Activated naive CD4-positive, alpha-beta T cell treated with anti-CD3 and anti-CD28 coated beads, Interleukin-2, amount 50 U/mL, for 72 hours (primary cell): ENCODE results near the gene FRS3. TPM values are rescaled to one million over a fixed set of nuclear protein-coding genes. Genes with fewer than 3 reads are reported as not detected.

Experiments used
- ATAC-seq, 2 donors: fragments of 150-1000 bp; cut with Tn5 transposase; 2 replicates each; pipeline ENCODE4 v1.10.0; 2021; ENCODE audit warnings: mild to moderate bottlenecking in 2 of 2, moderate library complexity in 2 of 2
- DNase-seq, 2 donors: peaks; one replicate each; pipeline ENCODE4 v3.0.0; 2021 to 2022; ENCODE audit warnings: low spot score in 2 of 2
- H3K27ac Mint-ChIP-seq, 2 donors: one replicate each; pipeline ENCODE4 v1.8.0; 2022; ENCODE audit warnings: mild to moderate bottlenecking in 2 of 2, mixed read lengths in 2 of 2
- H3K36me3 Mint-ChIP-seq, 2 donors: one replicate each; pipeline ENCODE4 v1.8.0; 2022; ENCODE audit warnings: mixed read lengths in 2 of 2
- H3K9me3 Mint-ChIP-seq, 2 donors: one replicate each; pipeline ENCODE4 v1.8.0; 2022; ENCODE audit warnings: mixed read lengths in 2 of 2
- total RNA-seq, 2 donors: library from RNA; stranded (reverse); gene quantifications; one replicate each; pipeline ENCODE4 v1.2.3, GENCODE V29; 2022

FRS3 gene
- total RNA-seq, 2 donors from 2014 or later = 3.1 to 5.2 TPM

DNA sequence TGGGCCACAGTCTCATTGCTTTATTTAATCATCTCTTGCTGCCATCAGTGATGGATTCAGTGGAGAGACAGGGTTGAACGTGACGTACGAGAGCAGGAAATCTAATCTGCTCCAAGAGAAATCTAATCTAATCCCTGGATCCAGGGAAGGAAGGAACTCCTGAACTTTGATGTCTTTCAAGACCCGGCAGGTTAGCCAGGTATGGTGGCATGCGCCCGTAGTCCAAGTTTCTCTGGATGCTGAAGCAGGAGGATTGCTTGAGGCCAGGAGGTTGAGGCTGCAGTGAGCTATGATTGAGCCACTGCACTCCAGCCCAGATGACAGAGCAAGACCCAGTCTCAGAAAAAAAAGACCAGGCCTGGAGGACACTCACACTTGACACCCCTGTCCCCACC lies 21.1 kb downstream of the FRS3 start:
- ATAC-seq (no peak), DNase-seq (no peak)
- Mint-ChIP-seq H3K9me3 (no peaks in the 10 kb centered on the region), H3K27ac (no peak overlapping the region), H3K36me3 (no peaks in the 10 kb centered on the region)

DNA sequence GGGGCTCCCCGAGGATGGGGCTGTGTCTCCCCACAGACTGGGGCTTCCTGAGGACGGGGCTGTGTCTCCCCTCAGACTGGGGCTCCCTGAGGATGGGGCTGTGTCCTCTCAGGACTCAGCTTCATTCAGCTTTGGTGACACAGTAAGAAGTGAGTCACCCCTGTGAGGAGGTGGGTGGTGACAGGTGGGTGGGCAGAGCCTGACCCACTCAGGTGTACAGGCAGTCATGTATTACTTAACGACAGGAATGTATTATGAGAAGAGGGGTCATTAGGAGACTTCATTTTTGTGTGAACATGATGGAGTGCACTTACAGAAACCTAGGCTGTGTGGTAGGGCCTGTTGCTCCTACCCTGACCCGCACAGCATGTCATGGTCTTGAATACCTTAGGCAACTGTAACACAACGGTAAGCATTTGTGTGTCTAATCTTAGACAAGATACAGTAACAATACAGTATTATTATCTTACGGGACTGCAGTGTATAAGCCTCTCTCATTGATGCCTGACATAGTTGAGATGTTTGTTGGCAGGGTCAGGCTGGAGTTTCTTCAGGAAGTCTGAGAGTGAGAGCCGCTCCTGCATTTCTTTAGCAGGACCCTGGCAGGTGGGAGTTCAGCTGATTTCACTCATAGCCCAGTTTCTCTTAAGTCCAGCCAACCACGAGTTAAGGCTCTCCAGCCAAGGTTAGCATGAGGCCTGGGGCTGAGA lies 21.6 kb downstream of the FRS3 start:
- DNase-seq (no peak), ATAC-seq (no peak)
- no peaks in the 10 kb centered on the region for H3K36me3 Mint-ChIP-seq
- no peak overlapping the region for H3K27ac Mint-ChIP-seq
- no peaks in the 10 kb centered on the region for H3K9me3 Mint-ChIP-seq

DNA sequence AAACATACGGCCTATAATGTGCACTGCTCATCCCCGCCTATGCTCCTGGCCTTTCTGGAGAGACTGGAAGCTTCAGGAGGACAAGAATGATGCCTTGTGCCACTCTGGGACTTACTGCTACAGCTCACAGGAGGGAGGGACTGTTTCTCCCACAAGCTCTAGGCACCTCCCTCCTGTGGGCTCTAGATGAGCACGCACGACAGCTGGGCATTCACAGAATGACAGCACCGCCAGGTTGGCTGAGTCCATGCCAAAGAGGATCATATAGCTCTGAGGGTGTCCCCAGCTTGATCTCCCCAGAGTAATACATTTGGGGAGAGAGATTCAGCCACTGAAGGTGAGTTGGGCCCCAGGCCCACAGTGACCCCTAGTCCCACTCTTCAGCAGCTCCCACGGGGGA lies 22.4 kb downstream of the FRS3 start:
- no peak for ATAC-seq
- no peak overlapping the region for H3K27ac Mint-ChIP-seq
- no peak for DNase-seq
- H3K36me3 Mint-ChIP-seq = no peaks in the 10 kb centered on the region
- H3K9me3 Mint-ChIP-seq = no peaks in the 10 kb centered on the region

GRCh38 chr6:41756354-41756753 lies 23.3 kb downstream of the FRS3 start:
- ATAC-seq (no peak), DNase-seq (no peak)
- no peak overlapping the region for H3K27ac Mint-ChIP-seq
- no peaks in the 10 kb centered on the region for H3K9me3 Mint-ChIP-seq
- no peaks in the 10 kb centered on the region for H3K36me3 Mint-ChIP-seq

GRCh38 chr6:41755895-41756294 lies 23.8 kb downstream of the FRS3 start:
- Mint-ChIP-seq H3K27ac (no peak overlapping the region), H3K36me3 (no peaks in the 10 kb centered on the region), H3K9me3 (no peaks in the 10 kb centered on the region)
- ATAC-seq (no peak), DNase-seq (no peak)

- Mint-ChIP-seq H3K9me3 (no peaks in the 10 kb centered on the region), H3K27ac (no peak overlapping the region), H3K36me3 (no peaks in the 10 kb centered on the region)
- ATAC-seq (no peak), DNase-seq (no peak)
These were observed 29.3 kb downstream of the FRS3 start for GRCh38 chr6:41750374-41750773.

- H3K36me3 Mint-ChIP-seq = no peaks in the 10 kb centered on the region
- H3K9me3 Mint-ChIP-seq = no peaks in the 10 kb centered on the region
These were observed 31.2 kb downstream of the FRS3 start for GRCh38 chr6:41748542-41748941.

GRCh38 chr6:41748102-41748477 lies 31.6 kb downstream of the FRS3 start:
- no peak for DNase-seq
- H3K9me3 Mint-ChIP-seq = no peaks in the 10 kb centered on the region
- H3K36me3 Mint-ChIP-seq = no peaks in the 10 kb centered on the region
- no peak for ATAC-seq
- no peak overlapping the region for H3K27ac Mint-ChIP-seq

More at GRCh38 chr6:41748542-41748941, 31.2 kb downstream of the FRS3 start:
- ATAC-seq = no peak
- DNase-seq = no peak
- no peak overlapping the region for H3K27ac Mint-ChIP-seq

- DNase-seq (no peak), ATAC-seq (no peak)
- Mint-ChIP-seq H3K9me3 (no peaks in the 10 kb centered on the region), H3K36me3 (no peaks in the 10 kb centered on the region), H3K27ac (no peak within 1 kb of the TSS)
These were observed 32.2 kb downstream of the FRS3 start, which contains the start of gene PGC for GRCh38 chr6:41747256-41748101. TSS of gene PGC (minus strand) at chr6:41747397. CDS start at chr6:41747334, 63 bp downstream.

DNA sequence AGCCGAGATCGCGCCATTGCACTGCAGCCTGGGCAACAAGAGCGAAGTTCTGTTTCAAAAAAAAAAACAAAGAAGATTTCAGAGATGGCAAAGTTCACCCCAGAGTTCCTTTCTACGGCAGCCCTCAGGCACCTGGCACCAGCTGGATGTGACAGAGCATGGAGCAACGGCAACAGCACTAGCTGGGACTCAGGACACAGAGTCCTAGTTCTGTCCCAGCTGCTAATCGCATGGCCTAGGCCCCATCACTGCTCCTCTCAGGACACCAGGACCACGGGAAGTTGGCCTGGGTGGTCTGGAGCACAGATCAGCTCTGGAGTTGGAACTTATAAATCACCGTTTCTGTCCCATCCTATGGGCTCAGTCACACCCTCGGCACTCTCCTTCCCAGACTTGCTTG lies 33.6 kb downstream of the FRS3 start:
- no peak for ATAC-seq
- Mint-ChIP-seq H3K36me3 (no peaks in the 10 kb centered on the region), H3K9me3 (no peaks in the 10 kb centered on the region), H3K27ac (no peak overlapping the region)
- DNase-seq = no peak

DNA sequence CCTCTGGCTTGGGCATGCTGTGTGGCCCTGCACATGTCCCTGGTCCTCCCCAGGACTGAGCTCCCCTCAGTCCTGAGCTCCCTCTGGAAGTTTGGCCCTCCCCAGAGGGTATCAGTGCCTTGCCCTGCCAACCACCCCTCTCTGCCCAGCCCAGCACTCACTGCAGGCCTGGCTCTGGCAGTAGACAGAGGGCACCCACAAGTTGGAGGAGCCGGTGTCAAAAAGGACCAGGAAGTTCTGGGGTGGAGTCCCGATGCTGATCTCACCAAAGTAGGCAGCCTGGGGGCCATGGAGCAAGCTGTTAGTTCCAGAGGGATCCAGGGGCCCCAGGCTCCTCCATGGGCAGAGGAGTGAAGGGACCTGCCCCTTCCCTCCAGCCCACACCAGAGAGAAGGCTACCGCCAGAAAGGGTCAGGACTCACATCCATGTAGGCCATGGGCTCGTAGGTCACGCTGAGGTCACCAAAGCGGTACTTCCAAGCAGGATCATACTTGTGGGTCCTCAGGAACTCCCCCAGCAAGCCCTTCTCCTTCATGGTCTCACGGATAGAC lies 35.4 kb downstream of the FRS3 start:
- no peak for DNase-seq
- no peak for ATAC-seq
- no peak overlapping the region for H3K27ac Mint-ChIP-seq
- no peaks in the 10 kb centered on the region for H3K36me3 Mint-ChIP-seq
- H3K9me3 Mint-ChIP-seq = no peaks in the 10 kb centered on the region

GRCh38 chr6:41743406-41744235 lies 36.1 kb downstream of the FRS3 start:
- Mint-ChIP-seq H3K27ac (no peak overlapping the region), H3K36me3 (no peaks in the 10 kb centered on the region), H3K9me3 (no peaks in the 10 kb centered on the region)
- ATAC-seq (no peak), DNase-seq (no peak)

DNA sequence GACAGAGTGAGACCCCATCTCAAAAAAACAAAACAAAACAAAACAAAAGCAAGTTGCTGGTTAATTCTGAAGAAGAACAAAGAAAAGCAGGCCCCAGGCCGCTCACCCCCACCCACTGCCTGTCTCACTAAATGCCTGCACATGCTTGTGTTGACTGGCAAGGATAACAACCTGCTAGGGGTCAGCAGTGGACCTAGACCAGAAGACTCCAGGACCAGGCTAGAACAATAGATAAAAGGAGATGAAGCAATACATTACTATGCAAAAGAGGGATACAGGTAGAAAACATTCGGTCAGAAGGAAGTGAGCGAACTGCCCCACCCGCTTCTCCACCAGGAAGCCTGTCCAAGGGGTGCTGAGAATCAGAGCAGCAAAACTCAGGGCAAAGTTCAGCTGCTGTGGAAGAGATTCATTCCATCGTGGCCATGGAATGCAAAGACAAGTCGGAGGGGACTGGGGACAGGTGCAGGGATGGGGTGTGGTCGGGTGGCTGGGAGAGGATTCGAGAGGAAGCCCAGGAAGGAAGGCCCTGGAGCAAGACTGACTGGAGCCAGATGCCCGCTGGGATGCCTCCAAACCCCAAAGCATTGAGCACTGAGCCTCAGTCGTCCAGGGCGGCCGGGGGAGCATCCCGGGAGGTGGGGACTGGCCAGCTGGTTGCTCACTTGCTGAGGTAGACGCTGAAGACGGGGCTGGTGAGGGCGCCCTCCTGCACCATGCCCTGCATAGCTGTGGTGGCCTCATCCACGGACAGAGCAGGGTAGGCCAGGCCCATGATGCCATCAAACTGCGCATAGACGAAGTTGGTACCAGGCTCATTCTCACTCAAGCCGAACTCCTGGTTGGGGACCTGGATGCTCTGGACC lies 37.8 kb downstream of the FRS3 start:
- Mint-ChIP-seq H3K27ac (no peak overlapping the region), H3K36me3 (no peaks in the 10 kb centered on the region), H3K9me3 (no peaks in the 10 kb centered on the region)
- ATAC-seq (no peak), DNase-seq (no peak)

DNA sequence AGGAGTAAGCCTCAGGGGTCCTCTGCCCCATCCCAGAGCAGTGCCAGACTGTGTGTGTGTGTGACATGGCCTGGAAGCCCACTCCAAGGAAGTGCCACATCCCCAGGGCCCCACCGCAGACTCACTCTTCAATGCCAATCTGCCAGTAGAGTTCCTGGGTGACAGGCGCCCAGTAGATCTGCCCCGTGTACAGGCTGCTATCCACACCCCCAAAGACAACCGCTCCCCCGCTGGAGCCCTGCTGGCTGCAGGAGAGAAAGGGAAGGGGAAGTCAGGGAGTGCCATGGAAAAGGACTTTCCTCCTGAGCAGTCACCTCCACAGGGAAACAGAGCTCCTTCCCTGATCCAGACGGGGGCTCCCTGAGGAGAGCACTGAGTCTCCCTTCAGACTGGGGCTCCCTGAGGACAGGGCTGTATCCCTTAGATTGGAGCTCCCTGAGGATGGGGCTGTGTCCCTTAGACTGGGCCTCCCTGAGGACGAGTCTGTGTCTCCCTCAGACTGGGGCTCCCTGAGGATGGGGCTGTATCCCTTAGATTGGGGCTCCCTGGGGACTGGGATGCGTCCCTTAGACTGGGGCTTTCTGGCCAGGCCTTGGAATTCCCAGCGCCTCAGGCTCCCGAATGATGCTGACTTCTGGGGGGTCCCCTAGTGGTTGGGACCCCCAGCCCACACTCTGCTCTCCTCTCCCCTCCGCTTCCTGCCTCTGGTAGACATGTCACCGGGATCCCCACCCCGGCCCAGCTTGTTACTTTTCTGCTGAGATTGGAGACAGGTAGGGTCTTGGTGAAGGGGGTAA lies 39.1 kb downstream of the FRS3 start:
- Mint-ChIP-seq H3K9me3 (no peaks in the 10 kb centered on the region), H3K27ac (no peak overlapping the region), H3K36me3 (no peaks in the 10 kb centered on the region)
- ATAC-seq (no peak), DNase-seq (no peak)

- H3K27ac Mint-ChIP-seq = no peak overlapping the region
- no peak for DNase-seq
These were observed 40.7 kb downstream of the FRS3 start for GRCh38 chr6:41739041-41739440.

More at GRCh38 chr6:41739041-41739440, 40.7 kb downstream of the FRS3 start:
- no peak for ATAC-seq
- no peaks in the 10 kb centered on the region for H3K36me3 Mint-ChIP-seq
- no peaks in the 10 kb centered on the region for H3K9me3 Mint-ChIP-seq
